K562 (cell line): Measurements from ENCODE around the gene ZNF787. TPM values are rescaled to one million over a fixed set of nuclear protein-coding genes. Genes with fewer than 3 reads are reported as not detected.

Experiments used
- ETV5 ChIP-seq: sonication (generic); formaldehyde crosslinking; IDR thresholded peaks from 2 replicates; pipeline ENCODE4 v1.4.0; 2020; ENCODE audit warnings: low read depth, mild to moderate bottlenecking, missing genetic modification reagents
- FIP1L1 ChIP-seq: fragments of 200-400 bp; formaldehyde crosslinking; IDR thresholded peaks from 2 replicates; pipeline ENCODE4 v1.6.1; 2018; ENCODE audit warnings: mild to moderate bottlenecking, low read depth, low read length; ENCODE audit not compliant: poor library complexity, severe bottlenecking
- FUS ChIP-seq: fragments of 200-400 bp; formaldehyde crosslinking; optimal IDR thresholded peaks from 2 replicates; pipeline ENCODE3; 2017; ENCODE audit warnings: low read depth, low read length
- GABPA ChIP-seq: fragments of 200-800 bp; sonication (Bioruptor generic); conservative IDR thresholded peaks from 2 replicates; pipeline ENCODE4 v1.6.1; 2016; ENCODE audit warnings: low read depth, missing genetic modification characterization, missing compliant biosample characterization
- HNRNPH1 ChIP-seq: fragments of 200-400 bp; formaldehyde crosslinking; optimal IDR thresholded peaks from 2 replicates; pipeline ENCODE3; 2017; ENCODE audit warnings: low read depth, mild to moderate bottlenecking, low read length, moderate library complexity
- MAX ChIP-seq: sonication (generic); formaldehyde crosslinking; IDR thresholded peaks from 2 replicates; pipeline ENCODE4 v1.9.0; 2022; ENCODE audit warnings: mild to moderate bottlenecking, missing genetic modification reagents
- NFXL1 ChIP-seq: fragments of 450-650 bp; formaldehyde crosslinking; IDR thresholded peaks from 2 replicates; pipeline ENCODE4 v1.4.0; 2021; ENCODE audit warnings: mild to moderate bottlenecking
- POLR2G ChIP-seq: fragments of 200-400 bp; formaldehyde crosslinking; IDR thresholded peaks from 2 replicates; pipeline ENCODE4 v1.6.1; 2017; ENCODE audit warnings: low read depth, mild to moderate bottlenecking, antibody characterized with exemption, low read length, moderate library complexity
- RNF2 ChIP-seq: sonication (generic); IDR thresholded peaks from 2 replicates; pipeline ENCODE4 v1.6.1; 2016
- SMAD2 ChIP-seq: fragments of 150-350 bp; IDR thresholded peaks from 2 replicates; pipeline ENCODE4 v1.6.1; 2014; ENCODE audit warnings: low read depth, mild to moderate bottlenecking, low read length
- SRSF1 ChIP-seq: fragments of 200-400 bp; formaldehyde crosslinking; IDR thresholded peaks from 2 replicates; pipeline ENCODE4 v1.6.1; 2017; ENCODE audit warnings: mild to moderate bottlenecking, low read depth, low read length, moderate library complexity
- ZBTB40 ChIP-seq, 2 experiments: fragments of 450-650 bp in 1 of 2; sonication (generic) in 1 of 2; formaldehyde crosslinking in 1 of 2; IDR thresholded peaks; 2 replicates each; pipeline versions ENCODE4 v1.7.1 to v1.9.0; 2016 to 2022; ENCODE audit warnings: inconsistent platforms in 1 of 2, mild to moderate bottlenecking in 1 of 2, missing genetic modification reagents in 1 of 2
- ZNF165 ChIP-seq: fragments of 250-450 bp; sonication (Bioruptor Pico); IDR thresholded peaks from 2 replicates; pipeline ENCODE4 v1.4.0; 2020; ENCODE audit warnings: borderline replicate concordance
- ZNF639 ChIP-seq, 2 experiments: fragments of 200-800 bp in 1 of 2; sonication (Bioruptor generic) in 1 of 2; sonication (generic) in 1 of 2; formaldehyde crosslinking in 1 of 2; IDR thresholded peaks in 1 of 2; conservative IDR thresholded peaks in 1 of 2; 2 replicates each; pipeline versions ENCODE4 v1.5.0 to v1.6.1; 2016 to 2020; ENCODE audit warnings: missing compliant biosample characterization in 1 of 2, missing genetic modification characterization in 1 of 2, missing genetic modification reagents in 1 of 2
- polyA plus RNA-seq, 8 experiments: library from polyadenylated mRNA; depleted of rRNA in 4 of 8; stranded (reverse) in 5 of 8; unstranded in 3 of 8; fragments of >200 nt; fragmentation: Nextera tagmentation in 2 of 8; fragmentation: Illumina TruSeq in 1 of 8; extraction: Ambion mirVana in 2 of 8; extraction: Trizol in 1 of 8; gene quantifications; 2 replicates each; pipeline versions ENCODE4 v1.2.1 to v1.2.3, GENCODE V29; 2011 to 2014; ENCODE audit warnings: inconsistent platforms in 1 of 8, missing spikeins in 1 of 8
- total RNA-seq, 7 experiments: library from RNA; depleted of rRNA in 6 of 7; stranded (reverse); fragments of >200 nt in 6 of 7; fragmentation: Illumina TruSeq in 2 of 7; extraction: Trizol in 2 of 7; gene quantifications; 2 replicates each; pipeline versions ENCODE4 v1.2.1 to v1.2.3, GENCODE V29; 2011 to 2021; ENCODE audit warnings: low replicate concordance in 1 of 7

The ZNF787 gene
- total and polyA plus RNA-seq, 9 of the 15 experiments (the other 6 are each of a cell fraction or from before 2014, with no cell fraction given): 0.45 to 77.6 (median 7.3) TPM

GRCh38 chr19:56121180-56122167, at the start of gene ZNF787 (continued):
- TF ChIP-seq ZNF165 (CRISPR knock-in tag): no peak
- TF ChIP-seq MAX: peak; percentile 71
- no peak for TF ChIP-seq SRSF1
- TF ChIP-seq FIP1L1: peak; percentile 91
- no peak for TF ChIP-seq NFXL1
- TF ChIP-seq GABPA (tag): peak; percentile 97
- peak; percentile 93 for TF ChIP-seq ETV5
- TF ChIP-seq HNRNPH1: no peak
- no peak for TF ChIP-seq SMAD2
- peak; percentile 96 for TF ChIP-seq ZBTB40 (IDR thresholded peaks at IDR 0.05)
- no peak for TF ChIP-seq ZBTB40 (CRISPR knock-in tag; IDR thresholded peaks at IDR 0.05)
- TF ChIP-seq ZNF639 (CRISPR knock-in tag; conservative IDR thresholded peaks at IDR 0.05 in 1 of 2, IDR thresholded peaks at IDR 0.05 in 1 of 2): peak in 1 of 2 experiments; percentile 99; a peak in 2 of 4 replicates
- 0 out of 2 replicates have a peak, but pooled peaks have one; percentile 54 for TF ChIP-seq RNF2
- peak; percentile 80 for TF ChIP-seq POLR2G
- no peak for TF ChIP-seq FUS
